Endothelial cell (in vitro differentiated cells): ENCODE measurements around the gene ANKRD55. TPM values are rescaled to one million over a fixed set of nuclear protein-coding genes. Genes with fewer than 3 reads are reported as not detected.
"Not testable (repeated sequence)": the region's sequence is repeated elsewhere in the genome, so short reads cannot be mapped to it uniquely, and the experiment has no call there.

Source experiments
- DNase-seq: peaks from one replicate; pipeline ENCODE4 v3.0.0; 2021; ENCODE audit warnings: low spot score
- H3K27ac Mint-ChIP-seq: one replicate; pipeline ENCODE4 v1.8.0; 2021; ENCODE audit warnings: mixed read lengths, inconsistent platforms; ENCODE audit not compliant: unreplicated experiment
- H3K27me3 Mint-ChIP-seq: one replicate; pipeline ENCODE4 v1.8.0; 2021; ENCODE audit warnings: mild to moderate bottlenecking, moderate library complexity, mixed read lengths, inconsistent platforms; ENCODE audit not compliant: unreplicated experiment
- H3K36me3 Mint-ChIP-seq: one replicate; pipeline ENCODE4 v1.8.0; 2021; ENCODE audit warnings: mild to moderate bottlenecking, low read depth, mixed read lengths, inconsistent platforms; ENCODE audit not compliant: unreplicated experiment
- H3K4me1 Mint-ChIP-seq: one replicate; pipeline ENCODE4 v1.8.0; 2021; ENCODE audit warnings: mild to moderate bottlenecking, mixed read lengths, inconsistent platforms; ENCODE audit not compliant: unreplicated experiment
- H3K4me3 Mint-ChIP-seq: one replicate; pipeline ENCODE4 v1.8.0; 2021; ENCODE audit warnings: mild to moderate bottlenecking, mixed read lengths, inconsistent platforms; ENCODE audit not compliant: unreplicated experiment
- H3K9me3 Mint-ChIP-seq: one replicate; pipeline ENCODE4 v1.8.0; 2021; ENCODE audit warnings: mixed read lengths, inconsistent platforms; ENCODE audit not compliant: unreplicated experiment
- total RNA-seq: library from RNA; stranded (reverse); fragmentation: NEBNext Ultra II Directional; extraction: Animal tissue kit (Norgen Biotek cat#: 25700); gene quantifications from one replicate; pipeline ENCODE4 v1.2.1, GENCODE V29; 2021; ENCODE audit not compliant: unreplicated experiment
- TF ChIP-seq, protein P1 (sequence below): fragments of 200-600 bp; sonication (generic); IDR thresholded peaks from one replicate; pipeline ENCODE4 v1.5.0; 2021; ENCODE audit warnings: antibody characterized with exemption; ENCODE audit not compliant: unreplicated experiment

The ANKRD55 gene
- total RNA-seq, 1 donor from 2014 or later = not detected

DNA sequence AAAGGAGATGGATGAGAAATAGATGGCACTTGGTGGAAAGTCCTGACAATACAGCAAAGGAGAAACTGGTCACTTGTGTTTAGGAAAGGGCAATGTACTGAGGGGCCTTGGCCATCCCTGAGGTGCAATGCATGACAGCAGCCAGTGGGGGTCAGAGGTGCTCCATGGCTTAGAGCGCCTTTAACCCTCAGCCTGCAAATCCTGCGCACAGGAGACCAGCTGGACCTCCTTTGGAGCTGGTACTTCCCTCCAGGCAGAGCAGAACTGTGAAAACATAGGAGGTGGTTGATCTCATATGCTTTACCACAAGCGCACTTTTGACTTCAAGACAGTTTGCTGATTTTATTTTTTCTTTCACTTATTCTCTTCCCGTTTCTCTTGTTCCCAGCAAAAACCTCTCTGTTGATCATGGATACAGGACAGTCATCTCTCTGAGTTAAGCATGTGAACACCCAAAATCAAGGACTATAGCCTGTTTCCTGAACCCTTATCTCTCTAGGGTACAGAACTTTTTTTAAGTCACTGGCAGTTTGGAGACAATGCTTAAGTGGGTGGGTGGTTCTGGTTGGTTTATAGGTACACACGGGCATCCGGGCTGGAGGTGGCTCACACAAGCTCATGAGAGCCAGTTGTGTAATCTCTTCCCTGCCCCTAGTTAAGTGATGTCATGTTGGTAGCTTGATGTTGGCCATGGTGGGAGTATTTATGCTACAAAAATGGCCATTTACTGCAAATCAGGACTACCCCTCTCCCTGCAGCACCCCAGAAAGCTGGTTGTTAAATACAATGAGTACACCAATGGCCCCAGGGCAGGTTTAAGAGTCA lies 37.6 kb upstream of the ANKRD55 start:
- no peak overlapping the region for H3K27ac Mint-ChIP-seq
- H3K4me3 Mint-ChIP-seq = no peak overlapping the region
- peaks cover 25% of the 10 kb centered on the region for H3K4me1 Mint-ChIP-seq
- H3K9me3 Mint-ChIP-seq = no peaks in the 10 kb centered on the region
- peaks cover 2% of the 10 kb centered on the region for H3K27me3 Mint-ChIP-seq
- no peaks in the 10 kb centered on the region for H3K36me3 Mint-ChIP-seq
- TF ChIP-seq, protein P1, sequence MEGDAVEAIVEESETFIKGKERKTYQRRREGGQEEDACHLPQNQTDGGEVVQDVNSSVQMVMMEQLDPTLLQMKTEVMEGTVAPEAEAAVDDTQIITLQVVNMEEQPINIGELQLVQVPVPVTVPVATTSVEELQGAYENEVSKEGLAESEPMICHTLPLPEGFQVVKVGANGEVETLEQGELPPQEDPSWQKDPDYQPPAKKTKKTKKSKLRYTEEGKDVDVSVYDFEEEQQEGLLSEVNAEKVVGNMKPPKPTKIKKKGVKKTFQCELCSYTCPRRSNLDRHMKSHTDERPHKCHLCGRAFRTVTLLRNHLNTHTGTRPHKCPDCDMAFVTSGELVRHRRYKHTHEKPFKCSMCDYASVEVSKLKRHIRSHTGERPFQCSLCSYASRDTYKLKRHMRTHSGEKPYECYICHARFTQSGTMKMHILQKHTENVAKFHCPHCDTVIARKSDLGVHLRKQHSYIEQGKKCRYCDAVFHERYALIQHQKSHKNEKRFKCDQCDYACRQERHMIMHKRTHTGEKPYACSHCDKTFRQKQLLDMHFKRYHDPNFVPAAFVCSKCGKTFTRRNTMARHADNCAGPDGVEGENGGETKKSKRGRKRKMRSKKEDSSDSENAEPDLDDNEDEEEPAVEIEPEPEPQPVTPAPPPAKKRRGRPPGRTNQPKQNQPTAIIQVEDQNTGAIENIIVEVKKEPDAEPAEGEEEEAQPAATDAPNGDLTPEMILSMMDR = peak; percentile 85
- DNase-seq = peak; percentile 84

DNA sequence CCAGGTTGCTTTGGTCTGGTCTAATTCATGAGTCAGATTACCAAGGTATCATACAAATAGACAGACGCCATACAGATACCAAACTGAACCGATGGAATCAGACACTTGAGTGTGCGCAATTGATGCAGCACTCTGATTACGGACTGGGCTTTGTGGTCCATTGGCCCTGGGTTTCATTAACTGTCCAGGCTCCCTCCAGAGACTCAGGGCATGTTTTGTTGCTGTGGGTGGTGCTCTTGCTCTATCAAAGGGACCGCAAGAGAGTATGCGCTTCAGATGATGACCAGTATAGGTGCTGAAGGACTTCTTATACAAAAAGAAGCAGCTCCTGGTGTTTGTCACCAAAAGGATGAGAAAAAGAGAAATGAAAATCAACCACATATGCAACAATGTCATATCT lies 36.9 kb upstream of the ANKRD55 start:
- Mint-ChIP-seq H3K27ac (no peak overlapping the region), H3K9me3 (no peaks in the 10 kb centered on the region), H3K36me3 (no peaks in the 10 kb centered on the region), H3K27me3 (peaks cover 2% of the 10 kb centered on the region), H3K4me3 (no peak overlapping the region), H3K4me1 (peaks cover 25% of the 10 kb centered on the region)
- DNase-seq = no peak
- TF ChIP-seq, protein P1 = no peak

DNA sequence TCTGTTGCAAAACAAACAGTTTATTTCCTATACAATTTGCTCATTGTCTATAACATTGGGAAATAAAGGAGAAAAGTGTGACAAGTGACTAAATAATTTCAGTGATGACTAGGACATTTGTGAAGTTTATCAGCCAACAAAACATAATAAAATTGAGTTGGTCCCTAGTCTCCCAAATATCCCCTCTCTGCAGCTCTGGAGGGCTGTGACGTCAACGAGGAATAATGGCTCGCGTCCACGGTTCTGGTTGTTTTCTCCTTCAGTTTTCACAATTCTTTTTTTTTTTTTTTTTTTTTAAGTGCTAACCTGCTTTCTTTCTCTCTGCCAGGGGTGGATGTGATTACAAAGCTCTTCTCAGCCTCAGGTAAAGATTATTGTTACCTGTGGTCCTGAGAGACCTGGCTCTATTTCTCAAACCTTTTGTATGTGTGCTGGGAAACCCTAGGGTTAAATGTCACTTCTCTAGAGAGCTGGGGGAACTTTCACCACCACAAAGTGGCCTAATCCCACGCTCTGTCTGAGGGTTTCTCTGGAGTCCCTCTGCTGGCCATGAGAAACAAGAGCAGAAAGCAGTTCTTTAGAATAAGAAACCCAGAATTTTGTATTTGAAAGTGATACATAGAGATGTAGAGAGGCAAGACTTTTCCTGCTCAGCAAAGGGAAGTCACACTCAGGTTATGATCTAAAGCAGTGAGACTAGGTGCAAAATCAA lies 36.2 kb upstream of the ANKRD55 start:
- H3K4me1 Mint-ChIP-seq = peaks cover 25% of the 10 kb centered on the region
- H3K9me3 Mint-ChIP-seq = no peaks in the 10 kb centered on the region
- DNase-seq = peak; percentile 35
- H3K36me3 Mint-ChIP-seq = no peaks in the 10 kb centered on the region
- H3K27ac Mint-ChIP-seq = no peak overlapping the region
- H3K4me3 Mint-ChIP-seq = no peak overlapping the region
- peaks cover 2% of the 10 kb centered on the region for H3K27me3 Mint-ChIP-seq
- TF ChIP-seq, protein P1 = peak; percentile 55

DNA sequence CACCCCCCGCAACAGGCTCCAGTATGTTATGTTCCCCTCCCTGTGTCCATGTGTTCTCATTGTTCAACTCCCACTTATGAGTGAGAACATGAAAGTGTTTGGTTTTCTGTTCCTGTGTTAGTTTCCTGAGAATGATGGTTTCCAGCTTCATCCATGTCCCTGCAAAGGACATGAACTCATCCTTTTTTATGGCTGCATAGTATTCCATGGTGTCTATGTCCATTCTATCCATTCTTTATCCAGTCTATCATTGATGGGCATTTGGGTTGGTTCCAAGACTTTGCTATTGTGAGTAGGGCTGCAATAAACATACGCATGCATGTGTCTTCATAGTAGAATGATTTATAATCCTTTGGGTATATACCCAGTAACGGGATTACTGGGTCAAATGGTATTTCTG lies 35.6 kb upstream of the ANKRD55 start:
- H3K9me3 Mint-ChIP-seq, H3K36me3 Mint-ChIP-seq, H3K4me3 Mint-ChIP-seq, DNase-seq, H3K27me3 Mint-ChIP-seq, H3K27ac Mint-ChIP-seq: not testable (repeated sequence)
- H3K4me1 Mint-ChIP-seq = peaks cover 22% of the 10 kb centered on the region

DNA sequence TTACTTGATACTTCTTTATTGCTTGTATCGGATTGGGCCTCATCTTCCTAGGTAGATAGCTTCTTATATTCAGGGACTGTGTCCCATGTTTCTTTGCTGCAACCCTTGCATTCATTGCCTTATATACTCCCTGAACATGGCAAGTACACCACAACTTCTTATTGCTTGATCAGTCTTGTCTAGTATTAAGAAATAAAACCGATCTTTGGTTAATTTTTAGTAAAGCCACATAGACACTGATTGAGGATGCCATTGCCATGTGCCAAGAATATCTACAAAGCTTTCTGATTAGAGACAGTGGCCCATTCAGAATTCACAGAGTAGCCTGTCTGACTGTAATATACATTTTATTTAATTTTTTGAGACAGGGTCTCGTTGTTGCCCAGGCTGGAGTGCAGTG lies 34.7 kb upstream of the ANKRD55 start:
- H3K4me3 Mint-ChIP-seq = no peak overlapping the region
- TF ChIP-seq, protein P1 = no peak
- H3K4me1 Mint-ChIP-seq = peaks cover 14% of the 10 kb centered on the region
- H3K9me3 Mint-ChIP-seq = no peaks in the 10 kb centered on the region
- H3K27ac Mint-ChIP-seq = no peak overlapping the region
- H3K36me3 Mint-ChIP-seq = no peaks in the 10 kb centered on the region
- no peak for DNase-seq
- peaks cover 2% of the 10 kb centered on the region for H3K27me3 Mint-ChIP-seq
